GM21529 (cell line): Measurements from ENCODE around the gene HOXC5.

ENCODE experiments used
- ATAC-seq: cut with Tn5 transposase; IDR thresholded peaks from one replicate; pipeline ENCODE4 v1.9.1; 2021; ENCODE audit not compliant: unreplicated experiment

The HOXC5 gene

DNA sequence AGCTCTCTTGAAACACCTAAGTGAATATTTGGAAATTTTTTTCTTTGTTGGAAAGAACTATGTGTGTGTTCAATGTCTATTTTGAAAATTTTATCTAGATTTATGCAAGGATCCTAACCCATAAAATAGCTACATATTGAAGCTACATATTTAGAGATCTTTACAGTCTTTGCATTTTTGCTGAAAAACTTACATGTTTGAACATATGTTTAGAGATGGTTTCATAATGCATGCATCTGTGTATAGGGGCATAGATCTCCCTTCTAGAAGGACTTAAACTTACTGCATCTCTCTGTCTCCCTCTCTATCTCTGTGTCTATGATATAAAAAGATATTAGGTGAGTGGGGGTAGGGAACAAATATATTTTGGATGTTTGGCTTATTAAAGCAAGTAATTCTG, 12.6 kb downstream of the HOXC5 start:
- no peak for ATAC-seq

DNA sequence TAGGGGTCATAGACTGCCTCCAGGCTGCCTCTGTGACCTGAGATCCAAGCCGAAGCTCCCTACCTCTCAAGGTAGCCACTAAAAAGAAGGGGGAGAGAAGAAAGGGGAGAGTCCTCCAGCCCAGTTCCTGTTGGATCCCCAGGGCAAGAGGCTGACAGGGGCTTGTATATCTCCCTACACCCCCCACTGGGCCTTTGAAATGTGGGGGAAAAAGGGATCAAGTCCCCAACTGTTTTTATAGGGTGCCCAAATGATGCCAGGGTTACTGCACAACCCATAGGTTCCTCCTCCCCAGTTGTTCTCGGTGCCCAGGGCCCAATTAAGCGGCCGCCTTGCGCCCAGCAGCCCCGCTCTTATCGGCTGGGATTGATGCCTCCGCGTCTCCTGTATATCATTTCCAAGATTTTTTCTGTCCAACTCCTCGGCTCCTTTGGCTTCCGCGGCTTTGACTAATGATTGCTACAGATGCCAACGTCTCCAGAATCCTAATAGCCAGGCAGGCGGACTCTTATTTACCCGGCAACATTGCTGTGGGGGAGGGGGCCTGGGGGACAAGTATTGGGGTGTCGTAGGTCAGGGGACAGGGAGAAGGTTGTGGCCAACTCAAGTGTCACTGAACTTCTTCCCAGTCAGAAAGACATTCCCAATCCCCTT, 13.1 kb downstream of the HOXC5 start:
- no peak for ATAC-seq

DNA sequence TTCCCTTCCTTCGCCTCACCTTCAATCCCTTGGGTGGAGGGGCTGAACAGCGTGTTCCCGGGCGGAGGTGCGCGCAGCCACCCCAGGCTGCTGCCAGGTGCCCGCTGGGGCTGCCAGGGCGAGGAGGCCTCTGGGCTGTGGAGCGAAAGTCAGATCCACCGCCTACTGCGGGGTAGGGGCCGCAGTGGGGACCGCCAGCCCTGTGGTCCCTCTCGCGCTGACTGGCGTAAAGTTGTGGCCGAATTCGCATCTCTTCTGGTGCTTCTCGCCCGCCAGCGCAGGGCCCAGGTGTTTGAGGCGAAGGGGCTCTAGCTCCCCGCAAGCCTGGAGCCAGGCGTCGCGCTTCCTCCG, 13.9 kb downstream of the HOXC5 start:
- no peak for ATAC-seq

DNA sequence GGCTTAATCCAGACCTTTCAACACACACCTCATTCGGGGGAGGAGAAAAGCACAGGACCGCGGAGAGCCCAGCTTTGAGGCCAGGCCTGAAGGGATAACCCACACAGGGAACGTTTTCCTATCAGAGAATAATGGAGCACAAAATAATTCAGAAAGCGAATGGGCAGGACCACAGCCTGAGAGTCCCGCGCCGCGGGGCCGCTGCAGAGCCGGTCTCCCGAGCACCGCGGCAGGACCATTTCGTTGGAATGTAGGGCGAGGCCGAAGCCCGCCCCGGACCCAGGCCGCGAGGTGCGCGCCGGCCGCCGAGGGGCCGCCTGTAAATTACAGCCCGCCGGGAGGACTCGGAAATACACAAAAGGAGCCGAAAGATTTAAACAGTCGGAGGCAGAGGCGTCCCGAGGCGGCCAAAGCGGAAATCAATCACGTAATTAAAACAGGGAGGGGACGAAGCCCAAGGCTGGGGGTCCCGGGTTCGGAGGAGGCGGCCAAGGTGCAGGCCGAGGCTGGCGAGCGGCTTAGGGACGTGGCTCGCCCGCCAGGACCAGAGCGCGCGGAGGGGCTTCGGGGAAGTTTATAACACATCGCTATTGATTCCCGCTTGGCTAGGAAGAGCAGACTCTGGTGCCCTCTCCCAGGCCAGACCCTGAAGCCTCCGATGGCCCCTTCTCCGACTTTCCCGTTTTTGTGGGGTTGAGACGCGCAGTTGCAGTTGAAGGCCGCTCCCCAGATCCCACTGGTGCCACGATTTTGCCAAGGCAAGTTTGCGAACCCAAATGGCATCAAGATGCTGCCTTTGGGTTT, 14.5 kb downstream of the HOXC5 start:
- ATAC-seq = no peak

DNA sequence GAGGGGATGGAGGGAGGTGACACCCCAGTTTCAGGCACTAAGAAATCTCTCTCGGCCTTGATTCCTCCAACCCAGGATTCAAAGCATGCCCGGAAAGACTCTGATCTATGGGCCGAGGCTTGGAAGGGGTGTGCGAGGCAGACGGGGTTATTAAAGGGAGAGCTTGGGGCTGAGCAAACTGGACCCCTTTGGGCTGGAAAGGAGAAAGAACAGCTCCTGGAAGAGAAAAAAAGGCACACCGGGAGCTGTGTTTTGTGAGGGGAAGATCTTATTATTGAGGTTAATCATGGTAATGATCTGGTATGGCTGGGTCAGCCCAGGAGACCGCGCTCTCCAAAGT, 15.1 kb downstream of the HOXC5 start:
- ATAC-seq = no peak

DNA sequence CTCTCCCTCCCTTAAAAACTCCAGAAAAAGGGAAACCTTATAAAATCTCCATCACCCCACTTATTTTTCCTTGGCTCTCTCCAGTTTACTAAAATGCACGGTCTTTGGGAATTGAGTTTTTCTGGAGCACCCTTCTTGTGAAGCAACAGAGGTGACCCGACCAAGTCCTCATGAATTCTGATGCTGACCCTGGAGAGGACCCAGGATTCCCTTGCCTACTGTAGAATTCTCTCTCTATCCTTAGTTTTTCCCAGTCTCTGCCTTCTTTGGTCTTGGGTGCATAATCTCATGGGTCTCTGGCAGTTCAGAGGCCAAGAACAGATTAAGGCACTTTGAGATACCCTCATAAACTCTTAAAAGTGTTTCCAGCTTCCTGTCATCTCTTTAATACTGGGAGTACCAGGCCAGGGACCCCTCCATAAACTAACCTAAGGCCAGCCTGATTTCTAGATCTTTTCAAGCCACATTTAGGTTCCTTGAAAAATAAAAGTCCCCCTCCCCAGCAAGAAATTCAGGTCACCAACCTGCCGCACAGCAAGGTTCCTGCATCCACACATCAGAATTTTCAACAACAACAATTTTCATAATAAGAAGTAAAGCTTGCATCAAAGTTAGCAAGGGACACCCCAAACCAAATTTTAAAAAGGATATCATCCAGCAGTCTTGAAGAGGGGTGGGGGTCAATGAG, 15.7 kb downstream of the HOXC5 start:
- ATAC-seq = no peak

DNA sequence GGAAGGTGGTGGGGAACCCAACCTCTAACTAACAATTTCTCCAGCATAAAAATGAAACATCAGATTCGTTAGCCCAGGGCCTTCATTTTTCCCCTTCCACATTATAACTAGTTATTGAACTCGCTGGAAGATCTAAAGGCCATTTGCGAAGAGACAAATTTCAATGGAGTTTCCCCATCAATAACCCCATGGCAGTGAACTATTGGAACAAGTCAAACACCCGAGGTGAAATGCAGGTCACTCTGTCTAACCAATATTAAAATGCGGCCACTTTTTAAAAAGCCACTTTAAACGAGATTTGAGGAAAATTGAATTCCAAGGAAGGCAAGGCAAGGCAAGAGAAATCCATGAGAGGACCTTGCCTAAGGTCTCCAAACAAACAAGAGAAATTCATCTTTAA, 16.3 kb downstream of the HOXC5 start:
- no peak for ATAC-seq

DNA sequence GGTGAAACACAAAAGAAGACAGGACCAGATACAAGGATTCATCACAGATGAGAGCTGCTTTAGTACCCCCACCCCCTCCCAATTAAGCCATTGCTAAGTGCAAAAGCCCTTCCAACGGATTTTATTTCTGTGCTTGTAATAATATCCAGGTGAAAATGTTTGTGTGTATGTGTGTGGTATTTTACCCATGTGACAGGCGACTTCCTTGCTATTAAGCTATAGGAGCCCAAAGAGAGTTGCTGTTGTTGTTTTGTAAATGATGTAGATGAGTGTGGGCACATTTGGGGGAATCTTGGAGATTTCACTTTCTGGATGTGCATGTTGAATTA, 17.6 kb downstream of the HOXC5 start:
- no peak for ATAC-seq

DNA sequence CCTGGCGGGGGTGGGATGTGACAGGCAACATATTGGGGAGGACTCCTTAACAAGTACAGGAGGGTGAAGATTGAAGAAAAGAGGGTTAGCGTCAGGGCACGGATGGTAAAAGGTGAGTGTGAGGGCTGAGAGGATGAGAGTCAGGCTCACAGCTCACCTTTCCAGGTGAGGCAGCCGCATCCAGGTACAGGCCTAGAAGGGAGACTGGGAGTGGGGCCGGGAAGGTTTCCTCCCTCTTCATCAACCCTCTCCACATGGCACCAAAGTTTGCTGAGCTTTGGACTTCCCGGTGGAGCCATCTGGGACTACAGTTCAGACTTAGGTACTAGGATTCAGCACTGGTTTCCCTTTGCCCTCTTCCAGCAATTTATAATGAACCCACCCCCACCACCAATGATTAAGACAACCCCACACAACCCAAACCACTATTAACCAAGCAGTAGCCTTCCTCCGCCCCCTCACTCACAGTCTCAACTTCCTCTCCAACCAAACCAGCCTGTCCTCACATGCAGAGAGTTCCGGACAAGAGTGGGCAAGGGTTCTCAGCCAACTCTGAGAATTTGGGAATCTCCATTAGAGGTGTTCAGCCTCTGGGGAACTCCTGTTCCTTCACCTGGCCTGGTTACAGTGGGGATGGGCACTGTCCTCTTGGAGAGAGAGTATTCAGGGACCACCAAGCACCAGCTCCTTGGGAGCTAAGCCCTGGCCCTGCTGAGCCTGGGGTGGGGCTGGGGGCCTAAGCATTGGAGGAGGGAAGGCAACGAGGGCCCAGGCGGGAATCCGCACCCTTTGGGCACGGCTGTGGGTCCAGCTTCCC, 18.4 kb downstream of the HOXC5 start:
- no peak for ATAC-seq

DNA sequence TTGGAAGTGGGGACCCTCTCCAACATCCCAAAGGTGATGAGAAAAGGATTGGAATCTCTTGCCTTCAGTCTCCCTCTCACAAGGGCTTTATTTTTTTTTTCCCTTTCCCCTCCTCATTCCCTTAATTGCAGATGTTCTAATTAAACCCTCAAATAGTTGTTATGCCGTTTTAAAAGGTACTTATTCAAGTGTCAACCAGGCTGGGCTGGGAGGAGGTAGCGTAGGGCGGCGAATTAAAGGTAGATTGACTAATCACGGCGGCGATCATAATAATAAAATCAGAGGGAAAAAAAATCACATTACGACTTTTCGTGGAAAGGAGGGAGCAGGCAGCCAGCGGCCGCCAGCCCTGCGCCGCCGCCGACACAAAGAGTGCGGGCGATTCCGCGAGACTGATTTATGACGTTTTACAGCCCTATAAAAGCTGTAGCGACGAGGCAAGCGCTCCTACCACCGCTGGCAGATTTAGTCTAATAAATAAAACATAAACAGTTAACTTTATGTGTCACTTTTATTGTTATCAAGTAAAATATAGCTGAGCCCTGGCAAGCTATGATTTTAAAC, 19.1 kb downstream of the HOXC5 start:
- ATAC-seq = no peak

DNA sequence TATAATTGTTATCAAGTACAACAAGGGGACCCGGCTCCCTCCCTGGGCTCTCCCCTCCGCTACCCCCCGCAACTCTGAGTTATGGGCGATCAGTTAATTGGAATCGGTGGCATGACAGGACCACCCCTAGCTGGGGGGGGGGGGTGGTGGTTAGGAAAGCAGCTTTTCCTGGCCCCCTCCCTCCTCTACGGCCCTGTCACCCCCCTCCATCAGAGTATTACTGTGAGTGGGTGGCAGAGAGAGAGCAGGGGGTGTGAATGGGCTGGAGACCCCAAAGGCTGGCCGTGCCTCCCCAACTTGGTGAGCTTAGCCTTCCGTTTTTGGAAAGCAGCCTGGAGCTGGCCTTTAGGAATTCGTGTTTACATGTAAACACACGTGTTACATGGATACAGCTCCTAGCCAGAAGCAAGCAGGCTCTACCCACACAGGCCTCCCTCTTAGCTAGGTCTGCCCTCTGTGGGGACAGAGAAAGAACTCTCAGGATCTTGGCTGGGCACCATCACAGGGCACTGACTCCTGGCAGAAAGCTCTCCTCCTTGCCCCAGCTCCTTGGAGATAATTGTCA, 19.7 kb downstream of the HOXC5 start:
- no peak for ATAC-seq

DNA sequence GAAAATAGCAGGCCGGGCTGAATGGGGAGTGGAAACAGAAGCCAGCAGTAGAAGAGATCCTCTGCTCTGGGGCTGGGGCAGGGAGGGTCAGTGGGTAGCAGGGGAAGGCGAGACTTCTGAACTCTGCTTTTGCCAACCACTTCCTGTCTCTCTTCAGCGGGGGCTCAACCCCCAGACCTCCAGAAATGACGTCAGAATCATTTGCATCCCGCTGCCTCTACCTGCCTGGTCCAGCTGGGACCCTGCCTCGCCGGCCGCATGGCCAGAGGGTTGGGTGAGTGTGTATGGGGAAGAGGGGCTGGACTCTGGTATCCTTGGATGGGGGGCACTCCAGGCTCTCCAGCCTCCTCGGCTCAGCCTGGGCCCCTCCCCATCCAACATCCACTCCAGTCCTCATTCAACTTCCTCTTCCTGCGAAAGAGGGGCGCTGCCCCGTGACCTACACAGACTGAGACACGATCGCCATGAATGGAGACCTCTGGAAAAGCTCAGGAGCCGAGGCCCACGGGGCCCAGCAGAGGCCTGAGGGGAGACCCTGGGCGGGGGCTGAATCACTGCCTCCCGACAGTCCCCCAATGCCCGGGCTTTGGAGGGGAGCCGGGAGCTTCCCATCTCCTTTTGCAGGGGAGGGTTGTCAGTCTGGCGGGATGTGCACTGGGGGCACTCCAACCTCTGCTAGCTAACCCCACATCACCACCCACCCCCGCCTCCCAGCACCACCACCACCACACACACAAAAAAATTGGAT, 20.3 kb downstream of the HOXC5 start:
- ATAC-seq = peak; percentile 74

DNA sequence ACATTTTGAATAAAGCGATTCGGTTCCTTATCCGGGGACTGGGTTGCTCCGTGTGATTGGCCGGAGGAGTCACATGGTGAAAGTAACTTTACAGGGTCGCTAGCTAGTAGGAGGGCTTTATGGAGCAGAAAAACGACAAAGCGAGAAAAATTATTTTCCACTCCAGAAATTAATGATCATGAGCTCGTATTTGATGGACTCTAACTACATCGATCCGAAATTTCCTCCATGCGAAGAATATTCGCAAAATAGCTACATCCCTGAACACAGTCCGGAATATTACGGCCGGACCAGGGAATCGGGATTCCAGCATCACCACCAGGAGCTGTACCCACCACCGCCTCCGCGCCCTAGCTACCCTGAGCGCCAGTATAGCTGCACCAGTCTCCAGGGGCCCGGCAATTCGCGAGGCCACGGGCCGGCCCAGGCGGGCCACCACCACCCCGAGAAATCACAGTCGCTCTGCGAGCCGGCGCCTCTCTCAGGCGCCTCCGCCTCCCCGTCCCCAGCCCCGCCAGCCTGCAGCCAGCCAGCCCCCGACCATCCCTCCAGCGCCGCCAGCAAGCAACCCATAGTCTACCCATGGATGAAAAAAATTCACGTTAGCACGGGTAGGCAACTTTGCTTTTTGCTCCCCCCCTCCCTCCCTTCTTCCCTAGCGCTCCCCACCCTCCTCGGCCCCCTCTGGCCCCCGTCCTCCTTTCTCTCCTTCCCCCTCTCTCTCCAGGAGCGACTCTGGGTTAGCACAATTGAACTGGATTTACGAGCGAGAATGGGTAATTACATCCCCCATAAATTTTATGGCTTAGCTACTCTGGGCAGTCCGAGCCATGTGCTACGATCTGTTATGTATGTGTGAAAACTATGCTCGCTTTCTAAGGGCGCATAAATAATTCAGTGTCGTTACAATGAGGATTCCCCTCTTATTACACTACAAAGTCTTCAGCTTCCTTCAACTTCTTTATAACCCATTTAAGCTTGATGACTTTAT, 21.2 kb downstream of the HOXC5 start, which contains the start of gene HOXC4:
HOXC4 (plus strand) TSS at position 85 of the 991 bp plus-strand sequence; CDS start at position 173, 88 bp downstream.
- ATAC-seq = peak; percentile 47

DNA sequence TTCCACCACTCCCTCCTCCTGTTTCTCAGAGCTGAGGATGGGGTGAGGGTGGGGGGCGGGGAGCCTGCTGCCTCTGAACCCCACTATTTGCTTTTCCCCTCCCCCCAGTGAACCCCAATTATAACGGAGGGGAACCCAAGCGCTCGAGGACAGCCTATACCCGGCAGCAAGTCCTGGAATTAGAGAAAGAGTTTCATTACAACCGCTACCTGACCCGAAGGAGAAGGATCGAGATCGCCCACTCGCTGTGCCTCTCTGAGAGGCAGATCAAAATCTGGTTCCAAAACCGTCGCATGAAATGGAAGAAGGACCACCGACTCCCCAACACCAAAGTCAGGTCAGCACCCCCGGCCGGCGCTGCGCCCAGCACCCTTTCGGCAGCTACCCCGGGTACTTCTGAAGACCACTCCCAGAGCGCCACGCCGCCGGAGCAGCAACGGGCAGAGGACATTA, 21.9 kb downstream of the HOXC5 start:
- ATAC-seq = no peak

DNA sequence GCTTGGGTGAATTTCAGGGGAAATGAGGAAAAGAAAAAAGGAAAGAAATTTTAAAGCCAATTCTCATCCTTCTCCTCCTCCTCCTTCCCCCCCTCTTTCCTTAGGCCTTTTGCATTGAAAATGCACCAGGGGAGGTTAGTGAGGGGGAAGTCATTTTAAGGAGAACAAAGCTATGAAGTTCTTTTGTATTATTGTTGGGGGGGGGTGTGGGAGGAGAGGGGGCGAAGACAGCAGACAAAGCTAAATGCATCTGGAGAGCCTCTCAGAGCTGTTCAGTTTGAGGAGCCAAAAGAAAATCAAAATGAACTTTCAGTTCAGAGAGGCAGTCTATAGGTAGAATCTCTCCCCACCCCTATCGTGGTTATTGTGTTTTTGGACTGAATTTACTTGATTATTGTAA, 22.7 kb downstream of the HOXC5 start:
- ATAC-seq = no peak

DNA sequence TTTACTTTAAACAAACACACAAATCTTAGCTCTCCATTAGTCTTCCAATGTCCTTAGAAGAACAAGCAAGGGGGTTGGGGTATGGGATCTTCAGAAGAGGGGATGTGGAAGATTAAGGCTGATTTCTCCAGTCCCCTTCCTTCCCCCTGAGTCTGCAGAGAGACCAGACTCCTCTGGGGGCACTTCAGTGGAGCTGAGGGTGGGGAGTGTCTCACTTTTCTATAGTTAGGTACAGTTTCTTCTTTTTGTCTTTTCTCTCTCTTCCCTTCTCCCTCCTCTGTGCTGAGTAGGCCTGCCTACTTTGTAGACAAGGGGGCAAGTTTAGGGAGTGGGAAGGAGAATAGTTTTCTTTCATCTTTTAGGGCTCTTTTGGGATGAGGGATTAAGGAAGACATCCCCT, 23.3 kb downstream of the HOXC5 start:
- ATAC-seq = no peak

DNA sequence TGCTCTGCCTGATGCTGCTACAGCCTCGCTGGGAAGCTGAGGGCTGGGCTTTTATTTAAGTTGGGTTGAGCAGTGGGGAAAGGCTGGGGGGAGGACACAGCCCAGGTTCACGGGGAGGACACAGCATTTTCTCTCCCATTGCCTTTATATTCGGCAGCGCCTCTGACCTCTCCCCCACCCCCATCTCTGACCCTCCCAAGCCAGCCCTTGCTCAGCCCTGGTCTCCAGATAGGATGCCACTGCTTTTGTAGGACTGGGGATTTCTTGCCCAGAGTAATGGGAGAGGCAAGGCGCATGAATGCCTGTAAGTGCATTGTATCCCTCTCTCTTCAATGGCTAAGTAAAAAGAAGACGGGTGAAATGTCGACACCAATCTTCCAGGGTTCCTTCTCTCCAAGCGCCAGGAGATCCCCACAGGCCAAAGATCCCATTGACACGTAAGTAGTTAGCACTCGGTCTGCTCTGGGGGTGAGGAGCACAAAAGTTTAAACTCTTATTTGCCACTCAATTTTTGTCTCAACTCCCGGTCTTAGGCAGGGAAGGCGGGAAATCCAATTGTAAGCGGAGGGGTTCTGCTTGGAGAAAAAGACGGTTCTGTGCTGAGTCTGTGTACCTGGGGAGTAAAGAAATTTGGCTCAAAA, 25.4 kb downstream of the HOXC5 start:
- no peak for ATAC-seq

DNA sequence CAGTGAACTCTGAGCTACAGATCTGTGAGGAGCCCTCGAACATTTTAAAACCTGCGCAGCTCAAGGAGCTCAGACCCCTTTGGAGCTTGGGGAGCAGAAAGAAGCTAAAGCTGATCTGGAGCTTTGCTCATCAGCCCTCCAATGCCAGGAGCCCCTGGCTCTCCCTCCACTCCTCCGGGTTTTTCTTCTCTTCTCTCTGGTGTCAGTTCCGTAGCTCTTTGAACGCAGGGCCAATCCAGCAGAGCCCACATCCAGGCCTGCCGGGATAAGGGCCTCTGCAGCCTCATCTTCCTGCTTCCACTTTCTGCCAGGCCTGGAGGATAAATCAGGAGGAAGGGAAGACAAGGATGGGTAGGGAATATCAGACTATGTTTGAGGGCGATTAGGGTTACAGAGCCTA, 26.8 kb downstream of the HOXC5 start:
- ATAC-seq = no peak
